Upper lobe of right lung (tissue), 1 donor: ENCODE results near the gene NR0B2. TPM values are rescaled to one million over a fixed set of nuclear protein-coding genes. Genes with fewer than 3 reads are reported as not detected.
"Not testable (repeated sequence)": the region's sequence is repeated elsewhere in the genome, so short reads cannot be mapped to it uniquely, and the experiment has no call there.

ENCODE experiments used
- ATAC-seq: fragments of 200-7000 bp; cut with Tn5 transposase; one replicate; pipeline ENCODE4 v1.9.1; 2020; ENCODE audit warnings: mild to moderate bottlenecking, moderate library complexity
- DNase-seq: peaks from one replicate; pipeline ENCODE4 v3.0.0-alpha.2; 2020
- H3K27ac ChIP-seq: fragments of 200-600 bp; one replicate; pipeline ENCODE4 v1.8.0; 2022
- H3K27me3 ChIP-seq: fragments of 200-600 bp; one replicate; pipeline ENCODE4 v1.8.0; 2022; ENCODE audit warnings: mild to moderate bottlenecking
- H3K36me3 ChIP-seq: fragments of 200-600 bp; one replicate; pipeline ENCODE4 v1.8.0; 2022
- H3K4me1 ChIP-seq: fragments of 200-600 bp; one replicate; pipeline ENCODE4 v1.8.0; 2022
- H3K4me3 ChIP-seq: fragments of 200-600 bp; one replicate; pipeline ENCODE4 v1.8.0; 2022; ENCODE audit warnings: mild to moderate bottlenecking
- H3K9me3 ChIP-seq: fragments of 200-600 bp; one replicate; pipeline ENCODE4 v1.8.0; 2022
- CTCF ChIP-seq: fragments of 200-600 bp; IDR thresholded peaks from one replicate; pipeline ENCODE4 v1.8.0; 2022; ENCODE audit warnings: antibody characterized with exemption
- intact Hi-C: fragments of 100-400 bp; cut with DNase I; formaldehyde crosslinking; loops from one replicate; pipeline ENCODE4 v1.11.0; 2022
- total RNA-seq: library from RNA; stranded (reverse); fragmentation: NEBNext Ultra II Directional; extraction: Animal tissue kit (Norgen Biotek cat#: 25700); gene quantifications from one replicate; pipeline ENCODE4 v1.2.1, GENCODE V29; 2021
- donor health status: DM: no; HTN: yes; CAD: no; lungs with severe emphysema.

The NR0B2 gene
- total RNA-seq, 1 donor from 2014 or later = 2.5 TPM

GRCh38 chr1:26882696-26883463 is 30.9 kb downstream of the NR0B2 start:
- no peak for DNase-seq
- intact Hi-C loops = loop anchor here (10.0 kb wide), 1 partner anchor 78 kb away; no protein-coding TSS in a partner anchor
- no peak overlapping the region for H3K4me3 ChIP-seq
- no peak for ATAC-seq
- no peaks in the 10 kb centered on the region for H3K27me3 ChIP-seq
- no peaks in the 10 kb centered on the region for H3K4me1 ChIP-seq
- peaks cover 98% of the 10 kb centered on the region for H3K36me3 ChIP-seq
- no peak overlapping the region for H3K27ac ChIP-seq
- no peak for TF ChIP-seq CTCF
- no peaks in the 10 kb centered on the region for H3K9me3 ChIP-seq

DNA sequence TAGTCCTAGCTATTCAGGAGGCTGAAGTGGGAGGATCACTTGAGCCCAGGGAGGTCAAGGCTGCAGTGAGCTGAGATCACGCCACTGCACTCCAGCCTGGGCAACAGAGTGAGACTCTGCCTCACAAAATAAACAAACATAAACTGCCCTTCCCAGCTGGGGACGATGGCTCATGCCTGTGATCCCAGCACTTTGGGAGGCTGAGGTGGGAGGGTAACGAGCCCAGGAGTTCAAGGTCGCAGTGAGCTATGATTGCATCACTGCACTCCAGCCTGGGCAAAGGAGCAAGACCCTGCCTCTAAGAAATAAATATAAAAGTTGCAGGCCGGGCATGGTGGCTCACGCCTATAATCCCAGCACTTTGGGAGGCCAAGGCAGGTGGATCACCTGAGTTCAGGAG is 32.2 kb downstream of the NR0B2 start:
- H3K4me1 ChIP-seq, H3K27ac ChIP-seq, H3K4me3 ChIP-seq, H3K9me3 ChIP-seq, H3K27me3 ChIP-seq, ATAC-seq, DNase-seq: not testable (repeated sequence)
- intact Hi-C loops = loop anchor here (10.0 kb wide), 1 partner anchor 77 kb away; no protein-coding TSS in a partner anchor
- H3K36me3 ChIP-seq = peaks cover 97% of the 10 kb centered on the region

- intact Hi-C loops = loop anchor here (10.0 kb wide), 1 partner anchor 75 kb away; no protein-coding TSS in a partner anchor
- Histone ChIP-seq H3K36me3 (peaks cover 84% of the 10 kb centered on the region), H3K4me3 (no peak overlapping the region), H3K27me3 (no peaks in the 10 kb centered on the region), H3K27ac (no peak overlapping the region), H3K9me3 (no peaks in the 10 kb centered on the region), H3K4me1 (no peaks in the 10 kb centered on the region)
- no peak for TF ChIP-seq CTCF
- no peak for DNase-seq
- ATAC-seq = no peak
Measured at GRCh38 chr1:26879793-26880192, 34.0 kb downstream of the NR0B2 start.

- no peak for TF ChIP-seq CTCF
- Histone ChIP-seq H3K9me3 (no peaks in the 10 kb centered on the region), H3K27ac (no peak overlapping the region), H3K36me3 (peaks cover 59% of the 10 kb centered on the region), H3K4me1 (no peaks in the 10 kb centered on the region), H3K4me3 (no peak overlapping the region), H3K27me3 (no peaks in the 10 kb centered on the region)
- no peak for ATAC-seq
- no peak for DNase-seq
- intact Hi-C loops = no loop called here
Measured at GRCh38 chr1:26877326-26877725, 36.4 kb downstream of the NR0B2 start.

GRCh38 chr1:26874896-26875295 is 38.9 kb downstream of the NR0B2 start:
- intact Hi-C loops = no loop called here
- Histone ChIP-seq H3K27me3 (no peaks in the 10 kb centered on the region), H3K27ac (no peak overlapping the region), H3K36me3 (peaks cover 36% of the 10 kb centered on the region), H3K4me1 (no peaks in the 10 kb centered on the region), H3K9me3 (no peaks in the 10 kb centered on the region), H3K4me3 (no peak overlapping the region)
- DNase-seq (no peak), ATAC-seq (no peak)
- TF ChIP-seq CTCF = no peak

DNA sequence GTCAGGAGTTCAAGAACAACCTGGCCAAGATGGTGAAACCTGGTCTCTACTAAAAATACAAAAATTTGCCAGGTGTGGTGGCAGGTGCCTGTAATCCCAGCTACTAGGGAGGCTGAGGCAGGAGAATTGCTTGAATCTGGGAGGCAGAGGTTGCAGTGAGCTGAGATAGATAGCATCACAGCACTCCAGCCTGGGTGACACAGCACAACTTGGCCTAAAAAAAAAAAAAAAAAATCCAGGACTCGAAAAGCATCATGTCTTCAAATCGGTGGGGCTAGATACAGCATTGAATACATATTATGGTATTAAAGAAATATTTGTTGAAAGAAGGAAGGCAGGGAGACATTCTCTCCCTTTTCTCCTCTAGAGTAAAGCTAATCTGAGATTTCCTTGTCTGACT is 40.7 kb downstream of the NR0B2 start:
- ATAC-seq = not testable (repeated sequence)

More for the DNA sequence above, 40.7 kb downstream of the NR0B2 start:
- DNase-seq, H3K9me3 ChIP-seq, H3K27me3 ChIP-seq, H3K27ac ChIP-seq, H3K4me1 ChIP-seq, H3K4me3 ChIP-seq, intact Hi-C loops: not testable (repeated sequence)
- H3K36me3 ChIP-seq = peaks cover 18% of the 10 kb centered on the region
